DOHH2 (cell line): ENCODE results near the gene OR2A12.
"Not testable (repeated sequence)": the region's sequence is repeated elsewhere in the genome, so short reads cannot be mapped to it uniquely, and the experiment has no call there.

Experiments
- H3F3A ChIP-seq: fragments of 200-600 bp; sonication (generic), shearing (Covaris generic); 2 replicates; pipeline ENCODE4 v1.6.0; 2016; ENCODE audit warnings: antibody characterized with exemption, mild to moderate bottlenecking; ENCODE audit not compliant: control insufficient read depth, insufficient read depth
- H3K27ac ChIP-seq: fragments of 200-600 bp; sonication (generic); 2 replicates; pipeline ENCODE4 v1.5.1; 2014; ENCODE audit warnings: low read depth, mild to moderate bottlenecking, low read length, moderate library complexity
- H3K27me3 ChIP-seq: fragments of 200-600 bp; sonication (generic); 2 replicates; pipeline ENCODE4 v1.6.1; 2014; ENCODE audit warnings: mild to moderate bottlenecking, low read length, mixed read lengths; ENCODE audit not compliant: control insufficient read depth
- H3K36me3 ChIP-seq: fragments of 200-600 bp; sonication (generic); 2 replicates; pipeline ENCODE4 v1.6.1; 2014; ENCODE audit warnings: mild to moderate bottlenecking, low read length, moderate library complexity, mixed read lengths; ENCODE audit not compliant: control insufficient read depth
- H3K4me1 ChIP-seq: fragments of 200-600 bp; sonication (generic); 2 replicates; pipeline ENCODE4 v1.6.1; 2014; ENCODE audit warnings: mild to moderate bottlenecking, low read length, mixed read lengths; ENCODE audit not compliant: control insufficient read depth
- H3K4me2 ChIP-seq: fragments of 200-600 bp; sonication (generic); 2 replicates; pipeline ENCODE4 v1.6.0; 2014; ENCODE audit warnings: mild to moderate bottlenecking, low read length, moderate library complexity
- H3K4me3 ChIP-seq: fragments of 200-600 bp; sonication (generic); 2 replicates; pipeline ENCODE4 v1.5.1; 2014; ENCODE audit warnings: mild to moderate bottlenecking, low read length, mixed read lengths
- H3K79me2 ChIP-seq: fragments of 200-600 bp; sonication (generic); 2 replicates; pipeline ENCODE4 v1.6.1; 2014; ENCODE audit warnings: mild to moderate bottlenecking, low read length, mixed read lengths; ENCODE audit not compliant: control insufficient read depth
- H3K9me2 ChIP-seq: fragments of 200-600 bp; sonication (generic); replicated peaks from 2 replicates; pipeline ENCODE4 v1.6.1; 2014; ENCODE audit warnings: mild to moderate bottlenecking, low read length, mixed read lengths; ENCODE audit not compliant: control insufficient read depth
- H3K9me3 ChIP-seq: fragments of 200-600 bp; sonication (generic); 2 replicates; pipeline ENCODE4 v1.6.1; 2014; ENCODE audit warnings: antibody characterized with exemption, low read length, mixed read lengths; ENCODE audit not compliant: control insufficient read depth, insufficient read depth
- H4K20me1 ChIP-seq: fragments of 200-600 bp; sonication (generic); 2 replicates; pipeline ENCODE4 v1.6.0; 2014; ENCODE audit warnings: low read depth, mild to moderate bottlenecking, antibody characterized with exemption, low read length, moderate library complexity; ENCODE audit not compliant: control insufficient read depth, insufficient read depth
- EZH2phosphoT487 ChIP-seq: fragments of 200-600 bp; sonication (generic); IDR thresholded peaks from 2 replicates; pipeline ENCODE4 v1.6.1; 2017; ENCODE audit warnings: borderline replicate concordance, mild to moderate bottlenecking, antibody characterized with exemption, low read length, moderate library complexity, mixed read lengths
- TF ChIP-seq, protein P1 (sequence below): fragments of 200-600 bp; sonication (generic); IDR thresholded peaks from one replicate; pipeline ENCODE4 v1.5.1; 2014; ENCODE audit warnings: antibody characterized with exemption, mild to moderate bottlenecking, low read depth, low read length; ENCODE audit not compliant: poor library complexity, severe bottlenecking

Gene OR2A12

DNA sequence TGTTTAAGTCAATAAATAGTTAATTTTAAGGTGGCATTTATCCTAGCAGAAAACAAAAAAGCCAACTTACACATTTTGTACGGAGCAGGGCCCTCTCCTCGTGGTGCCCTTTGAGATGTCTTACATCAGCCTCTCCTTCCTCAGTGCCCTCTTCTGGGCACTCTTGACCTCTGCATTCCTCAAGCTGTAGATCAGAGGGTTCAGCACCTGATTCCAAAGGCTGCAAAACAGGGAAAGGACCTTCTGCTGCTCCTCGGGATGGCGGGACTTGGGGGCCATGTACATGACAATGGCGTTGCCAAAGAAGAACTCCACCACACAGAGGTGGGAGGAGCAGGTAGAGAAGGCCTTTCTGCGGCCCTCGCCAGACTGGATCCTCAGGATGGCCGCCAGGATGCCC, 32.3 kb downstream of the OR2A12 start:
- no peak overlapping the region for H3K27ac ChIP-seq
- no peak overlapping the region for H3K4me3 ChIP-seq
- H3K9me2 ChIP-seq: no peaks in the 10 kb centered on the region
- no peaks in the 10 kb centered on the region for H3K79me2 ChIP-seq
- no peaks in the 10 kb centered on the region for H3K36me3 ChIP-seq
- no peaks in the 10 kb centered on the region for H4K20me1 ChIP-seq
- H3K9me3 ChIP-seq: no peaks in the 10 kb centered on the region
- no peaks in the 10 kb centered on the region for H3F3A ChIP-seq
- no peak for TF ChIP-seq EZH2phosphoT487
- TF ChIP-seq, protein P1, sequence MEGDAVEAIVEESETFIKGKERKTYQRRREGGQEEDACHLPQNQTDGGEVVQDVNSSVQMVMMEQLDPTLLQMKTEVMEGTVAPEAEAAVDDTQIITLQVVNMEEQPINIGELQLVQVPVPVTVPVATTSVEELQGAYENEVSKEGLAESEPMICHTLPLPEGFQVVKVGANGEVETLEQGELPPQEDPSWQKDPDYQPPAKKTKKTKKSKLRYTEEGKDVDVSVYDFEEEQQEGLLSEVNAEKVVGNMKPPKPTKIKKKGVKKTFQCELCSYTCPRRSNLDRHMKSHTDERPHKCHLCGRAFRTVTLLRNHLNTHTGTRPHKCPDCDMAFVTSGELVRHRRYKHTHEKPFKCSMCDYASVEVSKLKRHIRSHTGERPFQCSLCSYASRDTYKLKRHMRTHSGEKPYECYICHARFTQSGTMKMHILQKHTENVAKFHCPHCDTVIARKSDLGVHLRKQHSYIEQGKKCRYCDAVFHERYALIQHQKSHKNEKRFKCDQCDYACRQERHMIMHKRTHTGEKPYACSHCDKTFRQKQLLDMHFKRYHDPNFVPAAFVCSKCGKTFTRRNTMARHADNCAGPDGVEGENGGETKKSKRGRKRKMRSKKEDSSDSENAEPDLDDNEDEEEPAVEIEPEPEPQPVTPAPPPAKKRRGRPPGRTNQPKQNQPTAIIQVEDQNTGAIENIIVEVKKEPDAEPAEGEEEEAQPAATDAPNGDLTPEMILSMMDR: no peak
- H3K4me1 ChIP-seq: no peaks in the 10 kb centered on the region
- no peak overlapping the region for H3K4me2 ChIP-seq
- H3K27me3 ChIP-seq: no peaks in the 10 kb centered on the region

DNA sequence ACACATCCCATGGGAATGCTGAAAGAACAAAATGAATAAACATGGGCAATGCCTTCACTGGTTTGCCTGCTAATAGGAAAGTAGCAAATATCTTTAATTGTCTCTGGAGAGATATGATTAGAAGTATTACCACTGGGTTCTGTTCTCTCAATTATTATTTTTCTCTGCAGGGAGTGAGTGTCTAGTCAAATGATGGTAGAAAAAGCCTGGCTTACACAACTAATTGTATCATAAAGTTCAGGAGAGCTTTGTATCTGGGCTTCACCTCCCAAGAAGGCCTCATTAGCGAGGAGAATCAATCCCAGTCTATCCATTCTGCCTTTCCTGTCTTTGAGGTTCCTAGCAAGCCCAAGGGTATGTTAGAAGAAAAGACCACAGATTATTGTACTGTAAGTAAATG, 36.8 kb downstream of the OR2A12 start, which contains the start of gene OR2A14:
Gene OR2A14, plus strand, starts transcription at position 301 of the 400 bp plus-strand sequence. CDS start 5,937 bp downstream, outside the sequence.
- H3K9me2 ChIP-seq: no peaks in the 10 kb centered on the region
- peaks cover 4% of the 10 kb centered on the region; the same call in 1 of the 2 replicates for H3K27me3 ChIP-seq
- no peak for TF ChIP-seq EZH2phosphoT487
- TF ChIP-seq, protein P1: no peak
- H3K27ac ChIP-seq: no peak within 1 kb of the TSS
- no peaks in the 10 kb centered on the region for H3K79me2 ChIP-seq
- no peak within 1 kb of the TSS for H3K4me3 ChIP-seq
- no peaks in the 10 kb centered on the region for H4K20me1 ChIP-seq
- no peak within 1 kb of the TSS for H3K4me2 ChIP-seq
- no peaks in the 10 kb centered on the region for H3K36me3 ChIP-seq
- H3F3A ChIP-seq: no peaks in the 10 kb centered on the region
- no peaks in the 10 kb centered on the region for H3K9me3 ChIP-seq
- H3K4me1 ChIP-seq: no peaks in the 10 kb centered on the region

DNA sequence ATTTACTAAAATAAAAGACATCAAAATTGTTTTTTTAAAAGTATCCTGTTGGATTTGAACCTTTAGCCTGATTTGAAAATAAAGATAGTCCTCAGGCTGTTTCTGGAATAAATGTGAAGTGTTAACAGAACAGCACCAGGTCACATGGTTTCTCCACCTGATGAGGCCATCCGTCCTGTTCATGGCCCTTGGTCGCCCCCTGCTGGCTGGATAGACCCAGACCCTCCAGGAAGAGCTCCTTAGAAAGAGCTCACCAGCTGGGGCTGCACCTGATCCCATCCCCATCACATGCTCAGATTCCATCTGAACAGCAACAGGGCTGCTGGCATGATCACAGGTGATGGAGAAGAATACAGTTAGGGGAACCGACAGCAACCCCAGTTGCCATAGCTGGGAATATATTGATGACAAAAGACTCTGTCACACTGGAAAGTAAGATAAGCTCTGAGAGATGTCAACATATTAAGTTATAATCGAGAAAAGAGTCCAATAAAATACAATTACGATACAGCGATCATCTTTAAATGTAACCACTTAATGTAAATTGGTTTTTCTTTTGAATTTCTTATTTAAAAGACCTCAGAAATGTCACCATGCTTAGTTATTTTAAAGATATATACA, 41.7 kb downstream of the OR2A12 start:
- Histone ChIP-seq H4K20me1 (no peaks in the 10 kb centered on the region), H3K4me3 (no peak overlapping the region), H3K79me2 (no peaks in the 10 kb centered on the region), H3K9me2 (no peaks in the 10 kb centered on the region), H3K27ac (no peak overlapping the region), H3K4me1 (no peaks in the 10 kb centered on the region), H3K4me2 (no peak overlapping the region), H3F3A (no peaks in the 10 kb centered on the region), H3K27me3 (peaks cover 4% of the 10 kb centered on the region; the same call in 1 of the 2 replicates), H3K9me3 (no peaks in the 10 kb centered on the region), H3K36me3 (no peaks in the 10 kb centered on the region)
- TF ChIP-seq, protein P1: peak; percentile 95
- no peak for TF ChIP-seq EZH2phosphoT487

GRCh38 chr7:144129601-144130000, 43.5 kb downstream of the OR2A12 start:
- H3K9me2 ChIP-seq, H3K4me1 ChIP-seq, H3K27me3 ChIP-seq, H4K20me1 ChIP-seq, H3K79me2 ChIP-seq, H3F3A ChIP-seq, H3K4me3 ChIP-seq, H3K4me2 ChIP-seq, H3K36me3 ChIP-seq, H3K9me3 ChIP-seq, H3K27ac ChIP-seq: not testable (repeated sequence)
